ENCODE results near the gene CDR2L. TPM values are rescaled to one million over a fixed set of nuclear protein-coding genes. Genes with fewer than 3 reads are reported as not detected.
"Not testable (repeated sequence)": the region's sequence is repeated elsewhere in the genome, so short reads cannot be mapped to it uniquely, and the experiment has no call there.

Gene CDR2L
- polyA plus RNA-seq, 1 donor: 7.1 TPM

DNA sequence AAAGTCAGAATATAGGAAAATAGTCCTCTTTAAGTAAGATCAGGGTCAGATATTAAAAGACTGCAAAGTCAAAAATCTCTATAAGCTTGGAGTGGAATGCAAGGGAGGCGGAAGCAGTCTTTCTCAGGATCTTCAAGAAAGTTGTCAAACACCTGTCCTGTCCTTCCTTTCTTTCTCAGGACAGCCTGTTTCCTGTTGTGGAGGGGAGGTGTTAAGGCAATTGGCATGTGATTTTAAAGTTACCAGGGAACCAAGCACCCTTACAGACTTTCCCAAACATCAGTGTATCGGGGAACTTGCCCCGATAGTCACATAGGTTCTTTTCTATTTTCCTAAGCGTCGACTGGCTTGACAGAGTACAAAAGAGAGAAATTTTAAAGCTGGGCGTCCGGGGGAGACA is 57.3 kb downstream of the CDR2L start:
- DNase-seq: no peak

DNA sequence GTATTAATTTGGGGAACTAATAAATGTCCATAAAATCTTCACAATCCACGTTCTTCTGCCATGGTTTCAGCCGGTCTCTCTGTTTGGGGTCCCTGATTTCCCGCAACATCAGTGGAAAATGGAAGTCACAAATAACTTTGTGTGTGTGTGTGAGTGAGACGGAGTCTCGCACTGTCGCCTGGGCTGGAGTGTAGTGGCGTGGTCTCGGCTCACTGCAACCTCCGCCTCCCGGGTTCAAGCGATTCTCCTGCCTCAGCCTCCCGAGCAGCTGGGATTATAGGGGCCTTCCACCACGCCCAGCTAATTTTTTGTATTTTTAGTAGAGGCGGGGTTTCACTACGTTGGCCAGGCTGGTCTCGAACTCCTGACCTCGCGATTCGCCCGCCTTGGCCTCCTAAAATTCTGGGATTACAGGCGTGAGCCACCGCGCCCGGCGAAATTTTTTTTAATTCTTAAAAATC is 58.5 kb downstream of the CDR2L start:
- not testable (repeated sequence) for DNase-seq

- DNase-seq: peak; percentile 98
Measured at GRCh38 chr17:75046407-75047289, 59.2 kb downstream of the CDR2L start, which contains the start of the genes ATP5PD and KCTD2. Gene ATP5PD, minus strand, starts transcription at chr17:75046969. Its CDS starts 4,319 bp downstream, at chr17:75042650. Gene KCTD2, plus strand, starts transcription at chr17:75047225. Its CDS starts 26 bp downstream, at chr17:75047251.

DNA sequence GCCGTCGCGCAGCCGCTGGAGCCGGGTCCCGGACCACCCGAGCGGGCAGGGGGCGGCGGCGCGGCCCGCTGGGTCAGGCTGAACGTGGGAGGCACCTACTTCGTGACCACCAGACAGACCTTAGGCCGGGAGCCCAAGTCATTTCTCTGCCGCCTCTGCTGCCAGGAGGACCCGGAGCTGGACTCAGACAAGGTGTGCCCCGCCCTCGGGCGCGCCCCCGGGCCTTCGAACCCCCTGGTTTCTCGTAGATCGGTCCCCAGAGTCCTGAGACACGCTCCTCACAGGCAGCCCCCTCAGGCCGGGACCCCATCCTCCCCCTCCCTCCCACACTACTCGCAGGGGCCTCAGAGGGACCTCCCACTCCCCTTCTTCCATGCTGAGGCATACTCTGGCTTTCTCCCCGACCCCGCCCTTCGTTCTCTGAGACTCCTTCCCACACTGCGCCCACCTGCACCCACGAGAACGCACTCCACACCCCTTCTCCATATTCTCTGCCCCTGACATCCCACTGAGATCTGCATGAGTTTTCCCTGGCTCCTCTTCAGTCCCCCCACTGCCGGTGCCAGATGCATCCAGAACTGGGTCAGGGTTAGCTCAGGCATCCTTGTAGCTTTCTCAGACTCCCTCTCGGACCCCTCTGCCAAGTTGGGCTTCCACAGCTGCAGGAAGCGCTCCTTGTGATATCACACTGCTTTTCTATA is 60.1 kb downstream of the CDR2L start:
- peak; percentile 29 for DNase-seq

DNA sequence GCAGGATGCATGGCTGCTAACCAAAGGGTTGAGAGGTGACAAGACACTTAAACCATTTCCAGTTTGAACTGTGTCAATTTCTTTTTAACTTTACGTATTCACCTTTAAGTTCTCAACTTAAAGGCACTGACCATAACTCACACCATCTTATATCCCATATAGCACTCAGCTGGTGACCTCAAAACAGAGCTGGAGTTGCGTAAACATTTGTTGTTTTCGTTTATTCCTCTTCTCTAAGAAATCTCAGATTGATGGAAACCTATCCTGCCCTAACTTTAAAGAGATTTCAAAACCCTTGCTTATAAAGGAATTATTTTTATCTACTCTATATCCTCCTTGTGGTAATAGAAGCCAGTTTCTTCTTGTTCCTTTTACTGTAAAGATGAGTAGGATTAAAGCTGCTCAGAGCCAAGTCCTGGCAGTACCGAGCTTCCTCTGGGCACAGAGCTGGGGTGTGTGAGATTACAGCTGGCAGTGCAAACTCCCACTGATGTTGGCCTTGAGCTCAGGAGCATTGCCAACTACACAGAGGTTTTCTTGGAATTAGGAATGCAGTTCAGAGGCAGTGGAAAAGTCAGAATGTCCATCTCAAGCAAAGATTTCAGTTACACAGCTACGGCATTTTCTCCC is 60.9 kb downstream of the CDR2L start:
- DNase-seq: peak; percentile 45

DNA sequence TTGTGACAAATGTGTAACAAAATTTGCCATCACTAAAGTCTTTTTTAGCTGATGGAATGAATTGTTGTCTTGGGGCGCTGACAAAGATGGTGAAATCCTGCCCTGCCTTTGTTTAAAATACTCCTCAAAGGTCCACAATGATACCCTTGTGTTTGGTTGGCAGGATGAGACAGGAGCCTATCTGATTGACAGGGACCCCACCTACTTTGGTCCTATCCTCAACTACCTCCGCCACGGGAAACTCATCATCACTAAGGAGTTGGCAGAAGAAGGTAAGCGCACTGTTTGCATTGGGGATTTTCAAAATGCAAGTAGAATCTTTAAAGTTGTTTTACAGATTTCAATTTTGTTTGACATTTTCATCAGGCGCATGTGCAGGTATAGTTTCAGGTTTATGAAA is 61.6 kb downstream of the CDR2L start:
- no peak for DNase-seq

DNA sequence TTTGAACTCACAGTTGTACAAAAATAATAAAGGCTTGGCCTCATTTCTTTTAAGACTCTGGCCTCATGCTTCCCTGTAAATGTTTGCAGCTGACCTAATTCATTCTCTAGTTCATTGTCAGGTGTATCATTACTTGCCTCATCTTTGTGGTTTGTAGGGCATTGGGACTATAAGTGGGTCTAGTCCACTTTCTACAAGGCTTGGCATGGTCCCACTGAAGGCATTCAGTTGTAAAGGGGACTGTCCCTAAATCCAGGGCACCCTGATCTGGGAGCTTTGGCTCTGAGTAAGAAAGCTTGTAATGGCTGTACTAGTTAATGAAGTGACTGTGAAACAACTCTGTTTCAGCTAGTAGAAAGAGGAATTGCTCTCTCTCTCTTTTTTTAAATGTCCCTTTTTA is 62.3 kb downstream of the CDR2L start:
- no peak for DNase-seq

- DNase-seq: no peak
Measured at GRCh38 chr17:75051941-75052340, 64.5 kb downstream of the CDR2L start.

Other genes with a start within 250 kb of the CDR2L start
- 9.0 TPM for gene NHERF1, start 239.0 kb upstream of the CDR2L start, polyA plus RNA-seq (ENCODE audit: insufficient read length)
- gene NAT9, start 211.3 kb upstream of the CDR2L start, polyA plus RNA-seq (ENCODE audit: insufficient read length): 33.8 TPM
- 0.93 TPM for gene GRIN2C, start 127.7 kb upstream of the CDR2L start, polyA plus RNA-seq (ENCODE audit: insufficient read length)
- 2.5 TPM for gene FDXR, start 114.6 kb upstream of the CDR2L start, polyA plus RNA-seq (ENCODE audit: insufficient read length)
- gene FADS6, start 94.0 kb upstream of the CDR2L start, polyA plus RNA-seq (ENCODE audit: insufficient read length): not detected
- not detected for gene USH1G, start 64.4 kb upstream of the CDR2L start, polyA plus RNA-seq (ENCODE audit: insufficient read length)
- not detected for gene OTOP2, start 63.4 kb upstream of the CDR2L start, polyA plus RNA-seq (ENCODE audit: insufficient read length)
- not detected for gene OTOP3, start 51.7 kb upstream of the CDR2L start, polyA plus RNA-seq (ENCODE audit: insufficient read length)
- 7.9 TPM for gene HID1, start 14.9 kb upstream of the CDR2L start, polyA plus RNA-seq (ENCODE audit: insufficient read length)
- 21.2 TPM for gene MRPL58, start 25.0 kb downstream of the CDR2L start, polyA plus RNA-seq (ENCODE audit: insufficient read length)
- 216 TPM for gene ATP5PD, start 59.3 kb downstream of the CDR2L start, polyA plus RNA-seq (ENCODE audit: insufficient read length)
- gene KCTD2, start 59.6 kb downstream of the CDR2L start, polyA plus RNA-seq (ENCODE audit: insufficient read length): 25.1 TPM
- 11.2 TPM for gene SLC16A5, start 100.3 kb downstream of the CDR2L start, polyA plus RNA-seq (ENCODE audit: insufficient read length)
- 8.1 TPM for gene ARMC7, start 122.3 kb downstream of the CDR2L start, polyA plus RNA-seq (ENCODE audit: insufficient read length)
- 48.7 TPM for gene NT5C, start 144.1 kb downstream of the CDR2L start, polyA plus RNA-seq (ENCODE audit: insufficient read length)
- gene JPT1, start 166.9 kb downstream of the CDR2L start, polyA plus RNA-seq (ENCODE audit: insufficient read length): 374 TPM
- 309 TPM for gene SUMO2, start 195.3 kb downstream of the CDR2L start, polyA plus RNA-seq (ENCODE audit: insufficient read length)
- 40.7 TPM for gene NUP85, start 218.0 kb downstream of the CDR2L start, polyA plus RNA-seq (ENCODE audit: insufficient read length)

Measured in hindlimb muscle (tissue), 1 donor.